Cardiac fibroblast (primary cell): ENCODE measurements around the gene MSH5.
"Not testable (repeated sequence)": the region's sequence is repeated elsewhere in the genome, so short reads cannot be mapped to it uniquely, and the experiment has no call there.

Source experiments
- DNase-seq, 2 donors: peaks; one replicate each; pipeline versions ENCODE4 v3.0.0 to v3.0.0-alpha.2; 2010; ENCODE audit warnings: low read depth in 2 of 2
- H3K4me3 ChIP-seq, 2 donors: replicated peaks in 1 of 2; 1 replicate in 1 of 2; 2 replicates in 1 of 2; pipeline ENCODE4 v1.5.1; 2011; ENCODE audit warnings: low read depth in 2 of 2, low read length in 2 of 2, mild to moderate bottlenecking in 2 of 2, moderate library complexity in 1 of 2
- TF ChIP-seq, protein P1 (sequence below): IDR thresholded peaks from one replicate; pipeline ENCODE4 v1.5.1; 2011; ENCODE audit warnings: low read depth, mild to moderate bottlenecking, low read length, inconsistent platforms

Gene MSH5

DNA sequence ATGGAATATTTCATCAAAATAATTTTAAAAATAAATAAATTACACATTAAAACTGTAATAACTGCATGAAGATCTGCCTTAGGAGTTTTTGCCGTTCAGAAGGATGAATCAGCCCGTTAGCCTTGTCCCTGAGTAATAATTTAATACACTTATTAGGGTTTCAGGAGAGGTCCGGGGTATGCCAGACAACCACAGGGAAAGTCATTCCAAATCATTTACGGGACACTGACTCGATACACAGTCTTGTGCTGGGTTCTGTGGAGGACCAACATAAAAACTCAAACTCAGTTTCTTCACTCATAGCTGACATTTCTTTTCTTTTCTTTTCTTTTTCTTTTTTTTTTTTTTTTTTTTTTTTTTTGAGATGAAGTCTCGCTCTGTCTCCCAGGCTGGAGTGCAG, 33.9 kb upstream of the MSH5 start:
- no peak for DNase-seq
- H3K4me3 ChIP-seq = no peak overlapping the region
- TF ChIP-seq, protein P1, sequence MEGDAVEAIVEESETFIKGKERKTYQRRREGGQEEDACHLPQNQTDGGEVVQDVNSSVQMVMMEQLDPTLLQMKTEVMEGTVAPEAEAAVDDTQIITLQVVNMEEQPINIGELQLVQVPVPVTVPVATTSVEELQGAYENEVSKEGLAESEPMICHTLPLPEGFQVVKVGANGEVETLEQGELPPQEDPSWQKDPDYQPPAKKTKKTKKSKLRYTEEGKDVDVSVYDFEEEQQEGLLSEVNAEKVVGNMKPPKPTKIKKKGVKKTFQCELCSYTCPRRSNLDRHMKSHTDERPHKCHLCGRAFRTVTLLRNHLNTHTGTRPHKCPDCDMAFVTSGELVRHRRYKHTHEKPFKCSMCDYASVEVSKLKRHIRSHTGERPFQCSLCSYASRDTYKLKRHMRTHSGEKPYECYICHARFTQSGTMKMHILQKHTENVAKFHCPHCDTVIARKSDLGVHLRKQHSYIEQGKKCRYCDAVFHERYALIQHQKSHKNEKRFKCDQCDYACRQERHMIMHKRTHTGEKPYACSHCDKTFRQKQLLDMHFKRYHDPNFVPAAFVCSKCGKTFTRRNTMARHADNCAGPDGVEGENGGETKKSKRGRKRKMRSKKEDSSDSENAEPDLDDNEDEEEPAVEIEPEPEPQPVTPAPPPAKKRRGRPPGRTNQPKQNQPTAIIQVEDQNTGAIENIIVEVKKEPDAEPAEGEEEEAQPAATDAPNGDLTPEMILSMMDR = no peak

DNA sequence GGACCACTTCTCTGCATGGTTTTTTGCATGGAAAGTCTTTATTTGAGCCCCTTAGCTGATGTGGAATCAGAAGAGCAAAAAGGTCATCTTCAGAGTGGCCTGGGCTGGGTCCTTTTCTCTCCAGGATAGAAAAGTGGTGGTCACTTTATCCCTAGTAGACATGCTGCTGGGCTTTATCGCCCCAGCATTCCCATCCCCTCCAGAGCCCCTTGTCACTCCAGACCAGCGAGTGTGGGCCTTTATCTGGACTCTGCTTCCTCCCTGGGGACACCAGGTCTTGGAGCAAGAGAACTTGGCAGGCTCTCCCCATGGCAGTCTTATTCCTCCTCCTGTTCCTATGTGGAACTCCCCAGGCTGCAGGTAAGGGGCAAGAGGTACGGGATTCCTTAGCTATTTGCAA, 33.2 kb upstream of the MSH5 start, which contains the start of gene LY6G6F:
LY6G6F (plus strand) TSS at position 268 of the 400 bp plus-strand sequence; CDS start at position 309, 41 bp downstream.
- peak in 1 of 2 donors; percentile 69 for DNase-seq
- TF ChIP-seq, protein P1 = no peak
- no peak within 1 kb of the TSS for H3K4me3 ChIP-seq

DNA sequence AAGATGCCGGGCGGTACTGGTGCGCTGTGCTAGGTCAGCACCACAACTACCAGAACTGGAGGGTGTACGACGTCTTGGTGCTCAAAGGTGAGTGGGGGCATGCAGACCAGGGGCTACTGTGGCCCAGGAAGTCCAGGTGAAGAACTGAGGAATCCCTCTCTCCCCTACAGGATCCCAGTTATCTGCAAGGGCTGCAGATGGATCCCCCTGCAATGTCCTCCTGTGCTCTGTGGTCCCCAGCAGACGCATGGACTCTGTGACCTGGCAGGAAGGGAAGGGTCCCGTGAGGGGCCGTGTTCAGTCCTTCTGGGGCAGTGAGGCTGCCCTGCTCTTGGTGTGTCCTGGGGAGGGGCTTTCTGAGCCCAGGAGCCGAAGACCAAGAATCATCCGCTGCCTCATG, 32.1 kb upstream of the MSH5 start:
- TF ChIP-seq, protein P1 = no peak
- no peak overlapping the region for H3K4me3 ChIP-seq

DNA sequence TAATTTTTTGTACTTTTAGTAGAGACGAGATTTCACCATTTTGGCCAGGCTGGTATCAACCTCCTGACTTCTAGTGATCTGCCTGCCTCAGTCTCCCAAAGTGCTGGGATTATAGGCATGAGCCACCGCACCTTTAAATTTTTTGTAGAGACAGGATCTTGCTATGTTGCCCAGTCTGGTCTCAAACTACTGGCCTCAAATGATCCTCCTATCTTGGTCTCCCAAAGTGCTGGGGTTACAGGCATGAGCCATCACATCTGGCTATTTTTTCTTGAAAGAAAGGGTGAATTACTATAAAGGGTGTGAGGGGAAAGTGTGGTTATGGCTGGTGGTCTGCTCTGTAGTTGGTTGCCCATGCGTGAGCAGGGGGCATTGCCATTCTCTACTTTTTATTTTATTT, 31.6 kb upstream of the MSH5 start:
- TF ChIP-seq, protein P1 = no peak
- DNase-seq = no peak
- no peak overlapping the region for H3K4me3 ChIP-seq

More for the DNA sequence above, 32.1 kb upstream of the MSH5 start:
- no peak for DNase-seq

DNA sequence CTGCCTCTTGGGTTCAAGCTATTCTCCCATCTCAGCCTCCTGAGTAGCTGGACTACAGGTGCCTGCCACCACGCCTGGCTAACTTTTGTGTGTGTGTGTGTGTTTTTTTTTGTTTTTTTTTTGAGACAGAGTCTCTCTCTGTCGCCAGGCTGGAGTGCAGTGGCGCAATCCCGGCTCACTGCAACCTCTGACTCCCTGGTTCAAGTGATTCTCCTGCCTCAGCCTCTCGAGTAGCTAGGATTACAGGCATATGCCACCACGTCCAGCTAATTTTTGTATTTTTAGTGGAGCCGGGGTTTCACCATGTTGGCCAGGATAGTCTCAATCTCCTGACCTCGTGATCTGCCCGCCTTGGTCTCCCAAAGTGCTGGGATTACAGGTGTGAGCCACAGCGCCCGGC, 30.6 kb upstream of the MSH5 start:
- DNase-seq, H3K4me3 ChIP-seq: not testable (repeated sequence)

DNA sequence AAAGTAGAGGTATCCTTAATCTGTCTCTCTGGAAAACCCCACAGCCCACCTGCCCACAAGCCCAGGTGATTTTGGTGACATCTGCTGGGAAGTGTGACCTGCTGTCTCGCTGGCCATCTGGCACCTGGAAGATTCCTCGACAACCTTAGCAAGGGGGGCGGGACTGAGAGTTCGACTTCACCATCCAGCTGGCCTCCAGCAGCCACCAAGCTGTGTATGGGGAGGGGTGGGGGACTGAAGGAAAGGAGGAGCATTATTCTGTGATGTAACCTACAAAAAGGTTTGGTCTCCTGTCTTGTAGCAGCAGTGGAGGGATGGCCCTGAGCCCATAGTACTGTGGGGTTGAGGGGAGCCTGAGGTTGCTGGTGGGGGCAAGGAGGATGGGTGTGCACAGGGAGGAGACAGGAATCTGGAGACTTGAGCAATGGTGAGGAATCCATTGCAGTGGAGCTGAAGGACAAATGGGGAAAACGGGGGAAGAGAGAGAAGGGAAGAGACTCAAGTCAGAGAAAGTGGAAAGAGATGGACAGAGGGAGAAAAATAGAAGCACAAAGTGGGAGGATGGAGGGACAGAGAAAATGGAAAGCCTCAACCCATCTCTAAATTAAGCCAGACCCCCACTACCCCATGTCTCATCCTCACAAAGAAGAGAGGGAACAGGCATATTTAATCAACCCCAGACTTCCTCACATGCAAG, 29.1 kb upstream of the MSH5 start:
- TF ChIP-seq, protein P1 = no peak
- DNase-seq = no peak
- no peak overlapping the region for H3K4me3 ChIP-seq

DNA sequence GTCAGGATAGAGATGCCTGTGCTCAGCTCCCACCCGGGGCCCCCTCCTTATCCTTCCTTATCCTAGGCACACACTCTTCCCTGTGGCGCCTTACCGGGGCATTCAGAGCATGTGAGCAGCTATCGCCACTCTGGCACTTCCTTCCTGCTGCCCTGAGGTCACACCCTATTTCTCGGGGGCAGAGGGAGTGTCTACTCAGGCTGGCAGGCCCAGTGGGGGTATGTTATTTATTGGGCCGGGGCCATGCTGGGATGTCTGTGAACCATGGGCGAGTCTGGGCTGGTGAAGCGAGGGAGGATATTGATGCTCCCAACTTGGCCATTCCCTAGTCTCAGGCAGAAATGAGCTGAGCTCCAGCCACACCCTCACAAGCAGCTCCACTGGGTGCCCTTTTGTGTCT, 28.6 kb upstream of the MSH5 start:
- TF ChIP-seq, protein P1 = no peak
- H3K4me3 ChIP-seq = no peak overlapping the region
- DNase-seq = no peak
